ENCODE data around the gene DMTF1.

The DMTF1 gene

DNA sequence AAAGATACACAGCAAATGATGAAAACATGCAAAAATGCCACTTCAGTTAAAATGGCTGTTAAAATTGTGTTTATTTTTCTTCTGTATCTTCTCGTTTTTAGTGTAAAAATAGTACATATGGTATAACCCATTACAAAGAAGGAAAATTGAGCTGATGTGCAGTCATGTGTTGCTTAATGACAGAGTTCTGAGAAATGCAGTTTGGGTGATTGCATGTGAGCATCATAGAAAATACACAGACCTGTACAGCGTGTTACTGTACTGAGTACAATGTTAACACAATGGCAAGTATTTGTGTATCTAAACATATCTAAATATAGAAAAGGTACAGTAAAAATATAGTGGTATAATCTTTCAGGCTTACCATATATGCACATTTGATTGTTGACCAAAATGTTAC, 7.3 kb downstream of the DMTF1 start:
- Histone ChIP-seq H3K79me1 (replicated peaks; ENCODE audit: low read length, poor library complexity, severe bottlenecking) (no peaks in the 10 kb centered on the region), H3K4me3 (ENCODE audit: insufficient read depth in 1 of 2, low read depth in 1 of 2, low read length in 2 of 2) (no peak overlapping the region), H3K4me1 (ENCODE audit: control insufficient read depth, insufficient read depth, low read depth, low read length) (no peaks in the 10 kb centered on the region), H3K27me3 (ENCODE audit: control insufficient read depth in 1 of 2, insufficient read depth in 1 of 2, low read length in 2 of 2) (no peaks in the 10 kb centered on the region), H3K4me2 (ENCODE audit: low read length, poor library complexity, severe bottlenecking) (no peak overlapping the region), H2BK5ac (ENCODE audit: low read depth, low read length, poor library complexity, severe bottlenecking) (no peak overlapping the region), H2BK12ac (ENCODE audit: low read length in 2 of 2) (no peak overlapping the region), H3K9ac (ENCODE audit: low read length) (no peak overlapping the region), H2BK15ac (ENCODE audit: low read depth, poor library complexity, severe bottlenecking) (no peak overlapping the region), H2AFZ (ENCODE audit: low read depth, low read length) (no peak overlapping the region), H3K23ac (ENCODE audit: low read length in 2 of 2) (no peak overlapping the region), H2BK120ac (ENCODE audit: low read depth, low read length) (no peak overlapping the region), H3K4ac (ENCODE audit: low read depth in 1 of 2, low read length in 2 of 2) (no peak overlapping the region), H4K8ac (ENCODE audit: low read length) (no peak overlapping the region), H3K18ac (ENCODE audit: low read depth in 1 of 2, low read length in 2 of 2) (no peak overlapping the region), H3K14ac (ENCODE audit: low read length in 2 of 2) (no peak overlapping the region), H3K27ac (ENCODE audit: low read length, poor library complexity, severe bottlenecking) (no peak overlapping the region), H2AK5ac (ENCODE audit: low read length, severe bottlenecking) (no peak overlapping the region), H3K9me3 (ENCODE audit: control insufficient read depth, low read length) (no peaks in the 10 kb centered on the region), H3K36me3 (ENCODE audit: control insufficient read depth in 1 of 2, insufficient read depth in 2 of 2, low read depth in 1 of 2, low read length in 2 of 2) (peaks cover 3 to 22% of the 10 kb centered on the region in 2 experiments), H4K91ac (ENCODE audit: low read length) (no peak overlapping the region)
- no peak for DNase-seq
- no CpG with 5 or more reads among the region's 2 CpGs for WGBS

- DNase-seq, result no peak
- H3K14ac ChIP-seq (ENCODE audit: low read length in 2 of 2), result no peak overlapping the region
- no peaks in the 10 kb centered on the region for H3K27me3 ChIP-seq (ENCODE audit: control insufficient read depth in 1 of 2, insufficient read depth in 1 of 2, low read length in 2 of 2)
- H4K91ac ChIP-seq (ENCODE audit: low read length), result no peak overlapping the region
- H2AK5ac ChIP-seq (ENCODE audit: low read length, severe bottlenecking), result no peak overlapping the region
- no peak overlapping the region for H4K8ac ChIP-seq (ENCODE audit: low read length)
- H3K4me1 ChIP-seq (ENCODE audit: control insufficient read depth, insufficient read depth, low read depth, low read length), result no peaks in the 10 kb centered on the region
- H2BK5ac ChIP-seq (ENCODE audit: low read depth, low read length, poor library complexity, severe bottlenecking), result no peak overlapping the region
- H2BK12ac ChIP-seq (ENCODE audit: low read length in 2 of 2), result no peak overlapping the region
- no peak overlapping the region for H3K27ac ChIP-seq (ENCODE audit: low read length, poor library complexity, severe bottlenecking)
- no CpG with 5 or more reads among the region's 2 CpGs for WGBS
- no peak overlapping the region for H3K4ac ChIP-seq (ENCODE audit: low read depth in 1 of 2, low read length in 2 of 2)
- no peak overlapping the region for H2BK15ac ChIP-seq (ENCODE audit: low read depth, poor library complexity, severe bottlenecking)
- H3K23ac ChIP-seq (ENCODE audit: low read length in 2 of 2), result no peak overlapping the region
- H3K4me3 ChIP-seq (ENCODE audit: insufficient read depth in 1 of 2, low read depth in 1 of 2, low read length in 2 of 2), result no peak overlapping the region
- peaks cover 7 to 71% of the 10 kb centered on the region in 2 experiments for H3K36me3 ChIP-seq (ENCODE audit: control insufficient read depth in 1 of 2, insufficient read depth in 2 of 2, low read depth in 1 of 2, low read length in 2 of 2)
- H3K9me3 ChIP-seq (ENCODE audit: control insufficient read depth, low read length), result no peaks in the 10 kb centered on the region
- no peak overlapping the region for H3K4me2 ChIP-seq (ENCODE audit: low read length, poor library complexity, severe bottlenecking)
- no peak overlapping the region for H2BK120ac ChIP-seq (ENCODE audit: low read depth, low read length)
- no peak overlapping the region for H3K18ac ChIP-seq (ENCODE audit: low read depth in 1 of 2, low read length in 2 of 2)
- H2AFZ ChIP-seq (ENCODE audit: low read depth, low read length), result no peak overlapping the region
- H3K9ac ChIP-seq (ENCODE audit: low read length), result no peak overlapping the region
- peaks cover 7% of the 10 kb centered on the region for H3K79me1 ChIP-seq (replicated peaks; ENCODE audit: low read length, poor library complexity, severe bottlenecking)
Observed at GRCh38 chr7:87164433-87164832, 12.2 kb downstream of the DMTF1 start.

- no peak overlapping the region for H3K4me3 ChIP-seq (ENCODE audit: insufficient read depth in 1 of 2, low read depth in 1 of 2, low read length in 2 of 2)
- H4K8ac ChIP-seq (ENCODE audit: low read length), result no peak overlapping the region
- no peak overlapping the region for H3K4me2 ChIP-seq (ENCODE audit: low read length, poor library complexity, severe bottlenecking)
- no peak overlapping the region for H2BK5ac ChIP-seq (ENCODE audit: low read depth, low read length, poor library complexity, severe bottlenecking)
- no peak for DNase-seq
- no peak overlapping the region for H3K14ac ChIP-seq (ENCODE audit: low read length in 2 of 2)
- no peak overlapping the region for H2AFZ ChIP-seq (ENCODE audit: low read depth, low read length)
- H4K91ac ChIP-seq (ENCODE audit: low read length), result no peak overlapping the region
- H2BK120ac ChIP-seq (ENCODE audit: low read depth, low read length), result no peak overlapping the region
- H3K18ac ChIP-seq (ENCODE audit: low read depth in 1 of 2, low read length in 2 of 2), result no peak overlapping the region
- H2AK5ac ChIP-seq (ENCODE audit: low read length, severe bottlenecking), result no peak overlapping the region
- no peaks in the 10 kb centered on the region for H3K27me3 ChIP-seq (ENCODE audit: control insufficient read depth in 1 of 2, insufficient read depth in 1 of 2, low read length in 2 of 2)
- no peaks in the 10 kb centered on the region for H3K9me3 ChIP-seq (ENCODE audit: control insufficient read depth, low read length)
- H2BK12ac ChIP-seq (ENCODE audit: low read length in 2 of 2), result no peak overlapping the region
- H3K9ac ChIP-seq (ENCODE audit: low read length), result no peak overlapping the region
- H3K23ac ChIP-seq (ENCODE audit: low read length in 2 of 2), result no peak overlapping the region
- H3K4me1 ChIP-seq (ENCODE audit: control insufficient read depth, insufficient read depth, low read depth, low read length), result no peaks in the 10 kb centered on the region
- no peak overlapping the region for H3K27ac ChIP-seq (ENCODE audit: low read length, poor library complexity, severe bottlenecking)
- H2BK15ac ChIP-seq (ENCODE audit: low read depth, poor library complexity, severe bottlenecking), result no peak overlapping the region
- H3K79me1 ChIP-seq (replicated peaks; ENCODE audit: low read length, poor library complexity, severe bottlenecking), result peaks cover 13% of the 10 kb centered on the region
- H3K4ac ChIP-seq (ENCODE audit: low read depth in 1 of 2, low read length in 2 of 2), result no peak overlapping the region
- WGBS, result 100% methylated on average over 2 of the region's 3 CpGs
- peaks cover 10 to 100% of the 10 kb centered on the region in 2 experiments for H3K36me3 ChIP-seq (ENCODE audit: control insufficient read depth in 1 of 2, insufficient read depth in 2 of 2, low read depth in 1 of 2, low read length in 2 of 2)
Observed at GRCh38 chr7:87170828-87171227, 18.6 kb downstream of the DMTF1 start.

GRCh38 chr7:87171282-87171934, 19.2 kb downstream of the DMTF1 start:
- DNase-seq, result no peak
- Histone ChIP-seq H4K91ac (ENCODE audit: low read length) (no peak overlapping the region), H3K9ac (ENCODE audit: low read length) (no peak overlapping the region), H2BK5ac (ENCODE audit: low read depth, low read length, poor library complexity, severe bottlenecking) (no peak overlapping the region), H3K14ac (ENCODE audit: low read length in 2 of 2) (no peak overlapping the region), H3K79me1 (replicated peaks; ENCODE audit: low read length, poor library complexity, severe bottlenecking) (peaks cover 11% of the 10 kb centered on the region), H3K27me3 (ENCODE audit: control insufficient read depth in 1 of 2, insufficient read depth in 1 of 2, low read length in 2 of 2) (no peaks in the 10 kb centered on the region), H3K18ac (ENCODE audit: low read depth in 1 of 2, low read length in 2 of 2) (no peak overlapping the region), H3K4me2 (ENCODE audit: low read length, poor library complexity, severe bottlenecking) (no peak overlapping the region), H3K4me1 (ENCODE audit: control insufficient read depth, insufficient read depth, low read depth, low read length) (no peaks in the 10 kb centered on the region), H2AFZ (ENCODE audit: low read depth, low read length) (no peak overlapping the region), H3K36me3 (ENCODE audit: control insufficient read depth in 1 of 2, insufficient read depth in 2 of 2, low read depth in 1 of 2, low read length in 2 of 2) (peaks cover 10 to 100% of the 10 kb centered on the region in 2 experiments), H2AK5ac (ENCODE audit: low read length, severe bottlenecking) (no peak overlapping the region), H2BK120ac (ENCODE audit: low read depth, low read length) (no peak overlapping the region), H2BK15ac (ENCODE audit: low read depth, poor library complexity, severe bottlenecking) (no peak overlapping the region), H3K4me3 (ENCODE audit: insufficient read depth in 1 of 2, low read depth in 1 of 2, low read length in 2 of 2) (no peak overlapping the region), H2BK12ac (ENCODE audit: low read length in 2 of 2) (no peak overlapping the region), H3K9me3 (ENCODE audit: control insufficient read depth, low read length) (no peaks in the 10 kb centered on the region), H3K27ac (ENCODE audit: low read length, poor library complexity, severe bottlenecking) (no peak overlapping the region), H4K8ac (ENCODE audit: low read length) (no peak overlapping the region), H3K23ac (ENCODE audit: low read length in 2 of 2) (no peak overlapping the region), H3K4ac (ENCODE audit: low read depth in 1 of 2, low read length in 2 of 2) (no peak overlapping the region)

Measured in mesenchymal stem cell (in vitro differentiated cells and primary cell).